Left ventricle myocardium superior (tissue), 1 donor: ENCODE data around the gene LRRC72. TPM values are rescaled to one million over a fixed set of nuclear protein-coding genes. Genes with fewer than 3 reads are reported as not detected.
"Not testable (repeated sequence)": the region's sequence is repeated elsewhere in the genome, so short reads cannot be mapped to it uniquely, and the experiment has no call there.

ENCODE experiments used
- ATAC-seq: fragments of 200-7000 bp; cut with Tn5 transposase; one replicate; pipeline ENCODE4 v1.9.1; 2020; ENCODE audit warnings: mild to moderate bottlenecking, moderate library complexity
- DNase-seq: peaks from one replicate; pipeline ENCODE4 v3.0.0-alpha.2; 2020
- intact Hi-C: fragments of 100-400 bp; cut with micrococcal nuclease; formaldehyde crosslinking; loops from one replicate; pipeline ENCODE4 v1.11.0; 2022
- total RNA-seq: library from RNA; stranded (reverse); fragmentation: NEBNext Ultra II Directional; extraction: Animal tissue kit (Norgen Biotek cat#: 25700); gene quantifications from one replicate; pipeline ENCODE4 v1.2.1, GENCODE V29; 2021
- donor health status: DM: no; HTN: yes; CAD: no; lungs with severe emphysema.

The LRRC72 gene
- total RNA-seq, 1 donor from 2014 or later = not detected

DNA sequence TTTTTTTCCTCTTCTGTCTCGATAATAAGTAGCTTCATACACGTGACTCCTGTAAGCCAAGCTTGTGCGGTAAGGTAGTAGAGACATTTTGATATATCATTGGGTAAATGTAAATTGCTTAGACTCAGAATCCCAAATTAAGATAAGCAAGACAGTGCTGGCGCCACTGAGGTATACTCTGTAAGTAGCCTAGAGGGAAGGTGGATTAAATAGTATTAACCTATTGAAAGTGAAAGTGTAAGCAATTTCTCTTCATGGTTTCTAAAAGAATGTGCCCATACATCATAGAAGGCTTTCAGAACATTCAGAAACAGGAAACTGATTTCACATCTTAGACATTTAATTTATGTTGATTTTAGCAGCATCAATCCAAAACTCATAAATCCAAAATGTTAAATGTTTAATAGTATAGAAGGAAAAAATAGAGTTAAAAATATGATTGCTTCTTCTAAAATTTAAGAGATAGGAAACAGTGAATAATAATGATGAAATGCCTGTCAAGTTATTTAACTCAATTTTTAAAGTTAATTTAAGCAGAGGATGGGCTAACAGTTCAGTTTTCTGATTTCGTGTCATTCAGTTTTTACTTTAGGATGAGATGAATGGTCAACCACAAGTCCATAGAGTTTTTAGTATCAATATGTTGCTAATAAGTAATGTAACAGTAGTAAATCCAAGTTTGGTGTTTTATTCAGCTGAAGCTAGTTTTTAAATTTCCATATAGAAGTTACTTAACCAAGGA, 36.8 kb downstream of the LRRC72 start:
- intact Hi-C loops = loop anchor here (10.0 kb wide), 1 partner anchor 489 kb away; no protein-coding TSS in a partner anchor
- DNase-seq = no peak
- ATAC-seq = no peak

- intact Hi-C loops = loop anchor here (10.0 kb wide), 1 partner anchor 489 kb away; no protein-coding TSS in a partner anchor
- no peak for ATAC-seq
- no peak for DNase-seq
These were observed 37.4 kb downstream of the LRRC72 start for GRCh38 chr7:16564023-16564380.

GRCh38 chr7:16564909-16565426, 38.3 kb downstream of the LRRC72 start:
- DNase-seq = no peak
- intact Hi-C loops = loop anchor here (5.0 to 10.0 kb wide), 3 partner anchors 133 to 490 kb away; no protein-coding TSS in a partner anchor
- peak; percentile 51 for ATAC-seq

DNA sequence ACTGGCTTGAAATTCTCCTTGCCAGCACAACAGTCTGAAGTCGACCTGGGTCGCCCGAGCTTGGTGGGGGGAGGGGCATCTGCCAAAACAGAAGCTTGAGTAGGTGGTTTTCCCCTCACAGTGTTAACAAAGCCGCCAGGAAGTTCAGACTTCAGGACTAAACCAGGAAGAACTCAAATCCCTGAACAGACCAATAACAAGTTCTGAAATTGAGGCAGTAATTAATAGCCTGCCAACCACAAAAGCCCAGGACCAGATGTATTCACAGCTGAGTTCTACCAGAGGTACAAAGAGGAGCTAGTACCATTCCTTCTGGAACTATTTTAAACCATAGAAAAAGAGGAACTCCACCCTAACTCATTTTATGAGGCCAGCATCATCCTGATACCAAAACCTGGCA, 45.3 kb downstream of the LRRC72 start:
- intact Hi-C loops = no loop called here
- no peak for ATAC-seq
- DNase-seq = no peak

DNA sequence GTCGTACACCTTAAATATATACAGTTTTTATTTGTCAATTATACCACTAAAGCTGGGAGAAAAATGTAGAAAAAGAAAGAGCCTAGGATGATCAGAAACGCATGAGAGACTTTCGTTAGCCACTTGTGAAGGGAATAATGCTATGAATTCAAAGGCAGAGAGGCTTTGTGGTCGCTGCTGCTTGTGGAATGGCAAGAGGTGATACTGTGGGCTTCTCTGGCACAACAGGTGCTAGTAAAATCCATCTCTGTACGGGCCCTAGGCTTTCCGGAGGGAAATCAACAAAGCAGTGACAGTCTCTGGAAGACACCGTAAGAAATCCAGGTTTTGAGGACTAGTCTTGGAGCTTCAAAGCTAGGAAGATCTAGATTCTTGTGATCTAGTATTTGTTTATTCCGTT, 52.6 kb downstream of the LRRC72 start:
- intact Hi-C loops = no loop called here
- ATAC-seq (no peak), DNase-seq (no peak)

- ATAC-seq (no peak), DNase-seq (no peak)
- intact Hi-C loops = no loop called here
These were observed 54.7 kb downstream of the LRRC72 start for GRCh38 chr7:16581286-16581685.

- ATAC-seq = no peak
- intact Hi-C loops = no loop called here
- DNase-seq = no peak
These were observed 57.2 kb downstream of the LRRC72 start for GRCh38 chr7:16583834-16584233.

- intact Hi-C loops = no loop called here
- DNase-seq (no peak), ATAC-seq (no peak)
These were observed 58.9 kb downstream of the LRRC72 start for GRCh38 chr7:16585540-16585939.

GRCh38 chr7:16586081-16586874, 59.7 kb downstream of the LRRC72 start:
- ATAC-seq (peak; percentile 49), DNase-seq (peak; percentile 41)
- intact Hi-C loops = no loop called here

DNA sequence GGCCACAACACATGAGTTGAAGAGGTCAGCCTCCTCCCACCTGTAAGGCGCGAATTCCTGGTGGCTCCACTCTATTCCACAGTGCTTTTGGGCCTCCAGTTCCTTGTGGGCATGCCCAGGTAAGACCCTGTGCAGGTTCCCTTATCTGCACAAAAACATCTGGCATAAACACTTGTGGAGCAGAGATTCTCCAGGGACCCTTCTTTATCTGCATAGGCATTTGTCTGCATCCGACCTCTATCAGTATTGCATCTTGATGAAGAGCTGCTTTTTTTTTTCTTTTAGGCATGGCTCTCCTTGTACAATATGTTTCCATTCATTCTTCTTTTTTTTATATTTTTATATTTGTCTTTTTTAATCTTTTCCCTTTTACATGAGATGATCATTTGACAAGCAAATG, 60.5 kb downstream of the LRRC72 start:
- intact Hi-C loops = no loop called here
- ATAC-seq = no peak
- DNase-seq = no peak

DNA sequence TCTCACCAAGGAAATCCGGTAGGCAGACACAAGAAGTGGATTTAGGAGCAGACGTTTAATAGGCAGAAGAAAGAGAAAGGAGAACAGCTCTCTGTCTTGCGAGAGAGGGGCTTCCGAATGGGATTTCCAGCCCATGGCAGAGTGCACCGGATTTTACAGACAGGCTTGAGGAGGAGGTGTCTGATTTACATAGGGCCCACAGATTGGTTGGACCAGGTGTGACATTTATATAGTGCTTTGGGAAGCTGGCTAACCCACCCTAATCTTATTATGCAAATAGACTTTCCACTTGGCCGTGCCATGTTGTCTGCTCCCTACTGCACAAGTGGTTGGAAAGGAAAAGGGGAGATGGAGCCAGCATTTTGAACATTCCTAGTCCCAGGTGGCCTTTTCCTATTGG, 61.2 kb downstream of the LRRC72 start:
- DNase-seq (no peak), ATAC-seq (peak; percentile 88)
- intact Hi-C loops = no loop called here

DNA sequence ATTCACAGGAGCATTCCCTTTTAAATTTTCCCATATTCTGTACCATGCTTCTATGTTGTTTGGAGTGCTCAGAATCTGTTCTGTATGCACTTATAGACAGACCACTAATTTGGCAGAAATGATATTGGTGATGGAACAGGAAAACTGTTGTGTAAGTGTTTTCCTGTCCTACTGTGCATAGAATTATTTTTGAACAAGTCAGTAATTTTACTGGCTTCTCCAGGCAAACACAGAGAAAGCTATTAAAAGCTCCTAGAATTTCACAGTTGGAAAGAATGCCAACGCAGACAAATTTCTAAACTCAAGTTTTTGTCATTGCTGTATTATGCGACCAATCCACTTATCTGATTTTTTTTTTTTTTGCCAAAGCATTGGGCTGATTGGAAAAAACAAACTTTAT, 63.3 kb downstream of the LRRC72 start:
- ATAC-seq = no peak
- intact Hi-C loops = no loop called here
- DNase-seq = no peak

DNA sequence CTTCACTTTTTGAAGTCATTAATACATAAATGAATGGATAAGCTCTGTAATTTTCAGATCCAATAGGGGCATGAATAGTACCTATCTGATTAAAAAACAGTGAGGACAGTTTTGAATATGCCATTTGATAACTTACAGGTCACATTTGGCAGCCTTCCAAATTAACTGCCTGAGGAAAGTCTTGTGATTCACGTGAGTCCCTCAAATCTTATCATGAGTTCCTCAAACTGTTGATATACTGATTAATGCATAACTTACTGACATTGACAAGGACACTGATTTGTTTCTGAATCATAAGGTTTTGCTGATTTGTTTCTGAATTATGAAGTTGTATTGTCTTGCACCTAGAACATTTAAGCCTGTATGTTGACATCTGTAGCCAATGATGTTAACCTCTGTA, 63.8 kb downstream of the LRRC72 start:
- DNase-seq (no peak), ATAC-seq (no peak)
- intact Hi-C loops = no loop called here

GRCh38 chr7:16592395-16592794, 65.8 kb downstream of the LRRC72 start:
- DNase-seq (no peak), ATAC-seq (no peak)
- intact Hi-C loops = no loop called here

DNA sequence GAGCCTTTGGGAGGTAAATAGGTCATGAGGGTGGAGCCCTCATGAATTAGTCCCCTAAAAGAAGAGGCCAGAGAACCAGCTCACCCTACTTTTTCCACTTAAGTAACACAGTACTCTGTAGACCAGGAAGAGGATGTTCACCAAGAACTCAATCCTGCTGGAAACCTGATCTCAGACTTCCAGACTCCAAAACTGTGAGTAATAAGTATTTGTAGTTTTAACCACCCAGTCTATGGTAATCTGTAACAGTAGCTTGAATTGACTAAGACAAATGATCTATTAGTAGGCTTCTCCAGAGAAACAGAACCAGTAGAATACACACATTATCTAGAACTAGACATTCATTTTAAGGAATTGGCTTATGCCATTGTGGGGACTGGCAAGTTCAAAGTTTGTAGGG, 67.4 kb downstream of the LRRC72 start:
- intact Hi-C loops = no loop called here
- no peak for ATAC-seq

GRCh38 chr7:16594676-16595075, 68.1 kb downstream of the LRRC72 start:
- intact Hi-C loops = no loop called here
- ATAC-seq = no peak
- DNase-seq = no peak

More for the DNA sequence above, 67.4 kb downstream of the LRRC72 start:
- no peak for DNase-seq

DNA sequence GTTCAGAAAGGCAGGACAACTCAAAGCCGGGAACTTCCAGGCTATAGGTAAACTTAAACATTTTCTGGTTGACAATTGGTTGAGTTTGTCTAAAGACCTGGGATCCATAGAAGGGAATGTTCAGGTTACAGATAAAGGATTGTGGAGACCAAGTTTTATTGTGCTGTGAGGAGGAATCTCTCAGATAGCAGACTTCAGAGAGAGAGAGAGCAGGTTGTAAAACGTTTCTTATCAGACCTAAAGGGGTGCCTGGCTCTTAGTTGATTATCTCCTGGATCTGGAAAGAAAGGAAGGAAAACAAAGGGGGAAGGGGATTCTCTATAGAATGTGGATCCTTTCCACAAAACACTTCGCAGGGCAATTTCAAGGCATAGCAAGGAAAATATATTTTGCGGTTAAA, 69.0 kb downstream of the LRRC72 start:
- intact Hi-C loops, ATAC-seq: not testable (repeated sequence)

DNA sequence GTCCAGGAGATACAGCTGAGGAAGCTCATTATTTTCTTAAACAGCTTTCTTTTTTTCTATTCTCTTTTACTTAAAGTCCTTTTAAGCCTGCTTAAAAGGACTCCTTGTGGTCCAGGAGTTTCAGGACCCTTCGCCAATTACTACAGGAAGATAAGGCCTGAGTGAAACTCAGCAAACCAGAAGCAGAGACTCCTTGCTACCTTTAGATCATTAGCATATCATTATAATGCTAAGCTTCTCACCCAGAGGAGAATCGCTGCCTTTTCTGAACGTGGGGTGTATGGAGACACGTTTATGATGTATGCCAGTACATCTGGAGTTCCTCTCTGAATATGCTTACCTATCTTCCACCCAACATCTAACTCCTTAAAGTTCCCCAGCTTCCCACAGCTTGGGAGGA, 71.4 kb downstream of the LRRC72 start:
- ATAC-seq = no peak
- intact Hi-C loops = no loop called here
- DNase-seq = no peak

More for the DNA sequence above, 69.0 kb downstream of the LRRC72 start:
- not testable (repeated sequence) for DNase-seq

DNA sequence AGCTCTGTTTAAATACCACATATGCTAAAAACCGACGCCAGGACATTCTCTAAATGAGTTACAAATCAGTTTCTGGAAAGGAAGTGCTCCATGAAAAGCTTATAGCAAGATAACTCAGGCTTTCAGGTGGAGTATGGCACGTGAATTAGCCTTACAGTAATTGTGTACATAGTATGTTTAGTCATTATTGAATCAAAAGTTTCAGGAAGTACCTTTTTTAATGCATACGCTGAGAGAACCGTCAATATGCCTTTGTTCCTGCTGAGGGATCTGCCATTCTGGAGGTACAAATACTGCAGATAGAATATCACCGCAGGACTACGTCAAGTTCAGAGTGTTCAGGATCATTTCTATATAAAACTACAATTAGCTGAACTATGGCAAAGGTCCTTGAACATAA, 73.2 kb downstream of the LRRC72 start:
- DNase-seq = no peak
- intact Hi-C loops = no loop called here
- ATAC-seq = no peak

DNA sequence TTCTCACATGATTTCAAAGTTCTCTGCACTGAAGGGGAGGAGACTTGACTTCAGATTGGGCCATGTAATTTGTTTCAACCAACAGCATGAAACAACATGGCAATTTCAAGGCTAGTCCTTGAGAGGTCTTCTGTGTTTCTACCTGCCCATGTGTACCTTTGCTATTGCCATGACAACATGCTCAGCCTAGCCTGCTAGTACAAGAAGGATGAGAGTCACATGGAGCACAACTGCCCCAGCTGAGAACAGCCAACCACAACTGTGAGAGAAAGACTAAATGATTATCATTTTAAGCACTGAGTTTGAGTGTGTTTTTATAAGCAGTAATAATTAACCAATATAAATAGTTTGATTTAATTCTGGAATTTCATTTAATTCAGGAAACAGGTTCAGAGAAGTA, 77.0 kb downstream of the LRRC72 start:
- ATAC-seq (no peak), DNase-seq (no peak)
- intact Hi-C loops = no loop called here
